H9 (cell line): ENCODE measurements around the gene ROBO1. TPM values are rescaled to one million over a fixed set of nuclear protein-coding genes. Genes with fewer than 3 reads are reported as not detected.

Experiments
- DNase-seq: peaks from one replicate; pipeline ENCODE4 v3.0.0-alpha.2; 2017
- H2AFZ ChIP-seq: one replicate; pipeline ENCODE4 v1.6.1; 2013; ENCODE audit warnings: mild to moderate bottlenecking, low read length, control low read depth, moderate library complexity
- H2AK5ac ChIP-seq: 2 replicates; pipeline ENCODE4 v1.6.1; 2013; ENCODE audit warnings: low read length, control low read depth, mixed read lengths; ENCODE audit not compliant: insufficient read length
- H2BK120ac ChIP-seq: one replicate; pipeline ENCODE4 v1.6.1; 2013; ENCODE audit warnings: low read depth, mild to moderate bottlenecking, low read length, control low read depth, inconsistent platforms; ENCODE audit not compliant: poor library complexity, severe bottlenecking
- H2BK12ac ChIP-seq: 2 replicates; pipeline ENCODE4 v1.6.1; 2013; ENCODE audit warnings: low read length, control low read depth, mixed read lengths, low read depth; ENCODE audit not compliant: insufficient read length
- H2BK15ac ChIP-seq: 2 replicates; pipeline ENCODE4 v1.6.1; 2013; ENCODE audit warnings: low read depth, low read length, control low read depth
- H2BK20ac ChIP-seq: one replicate; pipeline ENCODE4 v1.6.1; 2013; ENCODE audit warnings: low read depth, mild to moderate bottlenecking, low read length, control low read depth, inconsistent platforms; ENCODE audit not compliant: poor library complexity, severe bottlenecking
- H2BK5ac ChIP-seq: 2 replicates; pipeline ENCODE4 v1.6.1; 2013; ENCODE audit warnings: low read length, control low read depth, mixed read lengths; ENCODE audit not compliant: insufficient read length
- H3K14ac ChIP-seq: 2 replicates; pipeline ENCODE4 v1.6.1; 2013; ENCODE audit warnings: low read length, control low read depth; ENCODE audit not compliant: insufficient read depth
- H3K18ac ChIP-seq: 2 replicates; pipeline ENCODE4 v1.6.1; 2013; ENCODE audit warnings: low read depth, mild to moderate bottlenecking, mixed read lengths, low read length, control low read depth; ENCODE audit not compliant: insufficient read length
- H3K23ac ChIP-seq: 2 replicates; pipeline ENCODE4 v1.6.1; 2013; ENCODE audit warnings: low read length, control low read depth, mixed read lengths, low read depth; ENCODE audit not compliant: insufficient read length
- H3K23me2 ChIP-seq: 2 replicates; pipeline ENCODE4 v1.6.1; 2013; ENCODE audit warnings: low read depth, mild to moderate bottlenecking, mixed read lengths, low read length, control low read depth; ENCODE audit not compliant: insufficient read length, poor library complexity, severe bottlenecking
- H3K27ac ChIP-seq: 2 replicates; pipeline ENCODE4 v1.5.1; 2013; ENCODE audit warnings: low read length, control low read depth, mixed read lengths, low read depth; ENCODE audit not compliant: insufficient read length
- H3K27me3 ChIP-seq: 2 replicates; pipeline ENCODE4 v1.6.1; 2013; ENCODE audit warnings: low read length, control low read depth, inconsistent platforms; ENCODE audit not compliant: insufficient read depth
- H3K4ac ChIP-seq: 2 replicates; pipeline ENCODE4 v1.6.1; 2013; ENCODE audit warnings: low read depth, mild to moderate bottlenecking, control low read depth, inconsistent platforms, low read length, moderate library complexity
- H3K4me1 ChIP-seq: 2 replicates; pipeline ENCODE4 v1.6.1; 2013; ENCODE audit warnings: low read length, control low read depth, inconsistent platforms; ENCODE audit not compliant: insufficient read depth
- H3K4me2 ChIP-seq: 2 replicates; pipeline ENCODE4 v1.6.1; 2013; ENCODE audit warnings: low read length, control low read depth, mixed read lengths; ENCODE audit not compliant: insufficient read length, insufficient read depth
- H3K56ac ChIP-seq: 2 replicates; pipeline ENCODE4 v1.6.1; 2013; ENCODE audit warnings: low read depth, mild to moderate bottlenecking, mixed read lengths, low read length, control low read depth; ENCODE audit not compliant: insufficient read length
- H3K79me1 ChIP-seq: 2 replicates; pipeline ENCODE4 v1.6.1; 2013; ENCODE audit warnings: low read depth, mild to moderate bottlenecking, moderate library complexity, low read length, control low read depth, inconsistent platforms; ENCODE audit not compliant: insufficient read depth, poor library complexity, severe bottlenecking
- H3K79me2 ChIP-seq: 2 replicates; pipeline ENCODE4 v1.6.1; 2013; ENCODE audit warnings: low read length, control low read depth, inconsistent platforms; ENCODE audit not compliant: insufficient read depth
- H3K9ac ChIP-seq: 2 replicates; pipeline ENCODE4 v1.6.1; 2013; ENCODE audit warnings: low read length, control low read depth, mixed read lengths; ENCODE audit not compliant: insufficient read length; ENCODE audit errors: extremely low read depth
- H3K9me3 ChIP-seq: one replicate; pipeline ENCODE4 v1.6.1; 2013; ENCODE audit warnings: low read depth, low read length, inconsistent platforms; ENCODE audit not compliant: control insufficient read depth
- H3T11ph ChIP-seq: one replicate; pipeline ENCODE4 v1.6.1; 2013; ENCODE audit warnings: mild to moderate bottlenecking, low read length, control low read depth, inconsistent platforms
- H4K20me1 ChIP-seq: one replicate; pipeline ENCODE4 v1.6.1; 2013; ENCODE audit not compliant: control insufficient read depth, insufficient read length, insufficient read depth
- H4K5ac ChIP-seq: 2 replicates; pipeline ENCODE4 v1.6.1; 2013; ENCODE audit warnings: low read depth, mild to moderate bottlenecking, mixed read lengths, low read length, control low read depth; ENCODE audit not compliant: insufficient read length
- H4K8ac ChIP-seq: replicated peaks from 2 replicates; pipeline ENCODE4 v1.6.1; 2013; ENCODE audit warnings: low read length, control low read depth, mixed read lengths, low read depth; ENCODE audit not compliant: insufficient read length
- H4K91ac ChIP-seq: 2 replicates; pipeline ENCODE4 v1.6.1; 2013; ENCODE audit warnings: low read depth, mild to moderate bottlenecking, moderate library complexity, mixed read lengths, low read length, control low read depth; ENCODE audit not compliant: insufficient read length
- H3K27ac Mint-ChIP-seq, 3 experiments: 2 replicates in 2 of 3; 3 replicates in 1 of 3; pipeline ENCODE4 v1.8.0; 2020 to 2021; ENCODE audit warnings: mixed read lengths in 3 of 3, mild to moderate bottlenecking in 1 of 3, moderate library complexity in 1 of 3
- H3K27me3 Mint-ChIP-seq: 2 replicates; pipeline ENCODE4 v1.8.0; 2021; ENCODE audit warnings: low read depth, mild to moderate bottlenecking, moderate library complexity, mixed read lengths
- H3K36me3 Mint-ChIP-seq, 3 experiments: 2 replicates in 2 of 3; 3 replicates in 1 of 3; pipeline ENCODE4 v1.8.0; 2020 to 2021; ENCODE audit warnings: low read depth in 3 of 3, mixed read lengths in 3 of 3; ENCODE audit not compliant: insufficient read depth in 1 of 3
- H3K4me1 Mint-ChIP-seq, 2 experiments: 2 replicates each; pipeline ENCODE4 v1.8.0; 2020; ENCODE audit warnings: mixed read lengths in 2 of 2
- H3K4me3 Mint-ChIP-seq, 2 experiments: 2 replicates in 1 of 2; 3 replicates in 1 of 2; pipeline ENCODE4 v1.8.0; 2020 to 2021; ENCODE audit warnings: mild to moderate bottlenecking in 2 of 2, mixed read lengths in 2 of 2, moderate library complexity in 1 of 2
- H3K9me3 Mint-ChIP-seq, 2 experiments: 2 replicates in 1 of 2; 3 replicates in 1 of 2; pipeline ENCODE4 v1.8.0; 2020; ENCODE audit warnings: mild to moderate bottlenecking in 2 of 2, mixed read lengths in 2 of 2, moderate library complexity in 1 of 2
- total RNA-seq: library from RNA; stranded (reverse); gene quantifications from 2 replicates; pipeline ENCODE4 v1.2.1, GENCODE V29; 2021
- TF ChIP-seq, protein P1 (sequence below): fragments of 200-600 bp; sonication (generic); conservative IDR thresholded peaks from 3 replicates; pipeline ENCODE4 v1.8.0; 2021; ENCODE audit warnings: antibody characterized with exemption, mild to moderate bottlenecking

ROBO1 gene
- total RNA-seq, 1 experiment from 2014 or later: 62.7 TPM

- Histone ChIP-seq H3K56ac (no peak overlapping the region), H3K4me2 (no peak overlapping the region), H3K23ac (no peak overlapping the region), H2BK15ac (no peak overlapping the region), H4K91ac (no peak overlapping the region), H2BK20ac (no peak overlapping the region), H2AFZ (no peak overlapping the region), H3T11ph (no peak overlapping the region), H3K9ac (no peak overlapping the region), H2AK5ac (no peak overlapping the region), H3K4ac (no peak overlapping the region), H4K5ac (no peak overlapping the region), H4K20me1 (no peaks in the 10 kb centered on the region), H3K27me3 (no peaks in the 10 kb centered on the region), H3K23me2 (no peaks in the 10 kb centered on the region), H2BK12ac (no peak overlapping the region), H4K8ac (no peak overlapping the region), H3K79me2 (no peaks in the 10 kb centered on the region; the same call in 1 of the 2 replicates), H3K79me1 (no peaks in the 10 kb centered on the region), H3K4me1 (no peaks in the 10 kb centered on the region; the same call in 1 of the 2 replicates), H3K18ac (no peak overlapping the region), H2BK120ac (no peak overlapping the region), H2BK5ac (no peak overlapping the region), H3K9me3 (no peaks in the 10 kb centered on the region), H3K27ac (no peak overlapping the region), H3K14ac (no peak overlapping the region)
- DNase-seq: no peak
- no peak overlapping the region for H3K27ac Mint-ChIP-seq
- H3K4me3 Mint-ChIP-seq: no peak overlapping the region
- peaks cover 9 to 13% of the 10 kb centered on the region in 2 experiments for H3K4me1 Mint-ChIP-seq
- no peaks in the 10 kb centered on the region for H3K27me3 Mint-ChIP-seq
- no peaks in the 10 kb centered on the region for H3K9me3 Mint-ChIP-seq
- no peaks in the 10 kb centered on the region for H3K36me3 Mint-ChIP-seq
- TF ChIP-seq, protein P1, sequence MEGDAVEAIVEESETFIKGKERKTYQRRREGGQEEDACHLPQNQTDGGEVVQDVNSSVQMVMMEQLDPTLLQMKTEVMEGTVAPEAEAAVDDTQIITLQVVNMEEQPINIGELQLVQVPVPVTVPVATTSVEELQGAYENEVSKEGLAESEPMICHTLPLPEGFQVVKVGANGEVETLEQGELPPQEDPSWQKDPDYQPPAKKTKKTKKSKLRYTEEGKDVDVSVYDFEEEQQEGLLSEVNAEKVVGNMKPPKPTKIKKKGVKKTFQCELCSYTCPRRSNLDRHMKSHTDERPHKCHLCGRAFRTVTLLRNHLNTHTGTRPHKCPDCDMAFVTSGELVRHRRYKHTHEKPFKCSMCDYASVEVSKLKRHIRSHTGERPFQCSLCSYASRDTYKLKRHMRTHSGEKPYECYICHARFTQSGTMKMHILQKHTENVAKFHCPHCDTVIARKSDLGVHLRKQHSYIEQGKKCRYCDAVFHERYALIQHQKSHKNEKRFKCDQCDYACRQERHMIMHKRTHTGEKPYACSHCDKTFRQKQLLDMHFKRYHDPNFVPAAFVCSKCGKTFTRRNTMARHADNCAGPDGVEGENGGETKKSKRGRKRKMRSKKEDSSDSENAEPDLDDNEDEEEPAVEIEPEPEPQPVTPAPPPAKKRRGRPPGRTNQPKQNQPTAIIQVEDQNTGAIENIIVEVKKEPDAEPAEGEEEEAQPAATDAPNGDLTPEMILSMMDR: no peak
Observed at GRCh38 chr3:78888635-78889034, 879.2 kb downstream of the ROBO1 start.
